ENCODE results near the gene CABP1.

The CABP1 gene

DNA sequence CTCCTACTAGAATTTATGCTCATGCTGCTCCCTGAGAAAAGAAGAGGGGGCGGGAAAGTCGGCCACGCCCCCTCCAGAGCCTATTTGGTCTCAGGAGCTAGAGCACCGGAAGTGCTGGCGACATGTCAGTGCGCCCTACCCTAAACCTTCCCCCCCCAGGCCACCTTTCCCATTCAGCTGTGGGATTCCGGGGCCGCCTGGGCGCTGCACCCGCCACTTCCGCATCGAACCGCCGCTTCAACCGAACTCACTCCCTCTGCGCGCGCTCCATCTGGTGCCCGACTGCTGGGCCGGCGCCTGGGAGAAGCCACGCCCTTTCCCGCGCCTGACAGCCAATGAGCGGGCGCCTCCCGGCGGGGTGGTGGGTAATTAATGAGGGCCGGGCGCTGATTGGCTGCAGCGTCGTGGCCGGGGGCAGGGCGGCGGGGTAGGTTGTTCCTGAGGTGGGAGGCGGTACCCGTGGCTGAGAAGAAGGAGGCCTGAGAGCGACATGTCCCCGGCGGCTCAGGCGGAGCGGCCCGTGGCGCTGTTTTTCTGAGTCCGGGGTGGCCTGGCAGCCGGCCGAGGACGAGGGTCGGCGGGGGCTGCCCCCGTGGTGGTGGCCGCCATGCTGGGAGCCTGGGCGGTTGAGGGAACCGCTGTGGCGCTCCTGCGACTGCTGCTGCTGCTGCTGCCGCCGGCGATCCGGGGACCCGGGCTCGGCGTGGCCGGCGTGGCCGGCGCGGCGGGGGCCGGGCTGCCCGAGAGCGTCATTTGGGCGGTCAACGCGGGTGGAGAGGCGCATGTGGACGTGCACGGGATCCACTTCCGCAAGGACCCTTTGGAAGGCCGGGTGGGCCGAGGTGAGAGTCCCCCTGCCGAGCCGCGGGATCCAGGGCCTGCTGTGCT lies 46.5 kb downstream of the CABP1 start, which contains the start of gene MLEC:
MLEC (plus strand) TSS at position 460 of the 888 bp plus-strand sequence; CDS start at position 608, 148 bp downstream.
- Histone ChIP-seq H3K27ac (ENCODE audit: low read length) (no peak within 1 kb of the TSS), H3K9me3 (ENCODE audit: control insufficient read depth, insufficient read depth, low read length) (no peaks in the 10 kb centered on the region), H3K4me1 (ENCODE audit: control insufficient read depth, insufficient read depth, low read length) (no peaks in the 10 kb centered on the region), H3K4me3 (ENCODE audit: low read length) (peak within 1 kb of the TSS; percentile 95), H3K36me3 (ENCODE audit: control insufficient read depth, insufficient read depth, low read length) (no peaks in the 10 kb centered on the region), H3K27me3 (ENCODE audit: control insufficient read depth, insufficient read depth, low read length) (no peaks in the 10 kb centered on the region)
- no CpG with 5 or more reads among the region's 84 CpGs for WGBS (ENCODE audit: insufficient coverage, insufficient read length)
- peak; percentile 86 for DNase-seq (ENCODE audit: low read depth, low spot score)

DNA sequence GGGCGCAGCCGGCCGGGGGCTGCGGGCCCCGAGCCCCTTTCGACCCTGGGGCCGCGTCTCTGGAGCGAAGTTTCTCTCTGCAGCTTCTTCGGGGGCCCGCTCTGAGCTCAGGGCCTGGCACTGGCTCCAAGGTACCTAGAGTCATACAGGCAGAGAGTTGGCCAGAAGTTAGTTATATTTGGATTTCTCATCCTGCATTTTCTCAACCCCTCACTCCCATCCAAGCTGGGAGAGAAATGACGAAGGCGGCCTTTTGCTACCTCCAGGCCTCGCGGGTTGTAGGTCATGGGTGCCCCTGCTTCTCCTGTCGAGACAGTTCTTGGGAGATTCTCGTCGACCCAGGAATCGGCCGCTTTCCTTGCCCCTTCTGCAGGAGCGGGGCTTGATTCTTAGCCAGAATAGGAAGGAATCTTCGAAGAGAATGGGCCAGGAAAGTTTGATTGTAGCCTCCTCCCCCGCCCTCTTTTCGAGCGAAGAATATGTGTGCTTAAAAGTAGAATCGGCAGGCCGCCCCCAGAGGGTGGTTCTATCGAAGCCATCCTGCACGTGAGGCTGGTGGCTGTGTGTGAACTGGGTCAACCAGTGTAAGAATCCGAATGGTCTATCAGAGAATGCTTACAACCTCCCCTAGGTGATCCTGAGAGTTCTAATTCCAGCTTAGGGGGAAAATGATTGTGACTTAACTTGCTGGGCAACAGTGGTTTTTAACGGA lies 47.3 kb downstream of the CABP1 start:
- DNase-seq (ENCODE audit: low read depth, low spot score) = no peak
- WGBS (ENCODE audit: insufficient coverage, insufficient read length) = no CpG with 5 or more reads among the region's 31 CpGs
- no peaks in the 10 kb centered on the region for H3K36me3 ChIP-seq (ENCODE audit: control insufficient read depth, insufficient read depth, low read length)
- no peaks in the 10 kb centered on the region for H3K9me3 ChIP-seq (ENCODE audit: control insufficient read depth, insufficient read depth, low read length)
- no peaks in the 10 kb centered on the region for H3K27me3 ChIP-seq (ENCODE audit: control insufficient read depth, insufficient read depth, low read length)
- peak overlapping the region; percentile 95 for H3K4me3 ChIP-seq (ENCODE audit: low read length)
- H3K27ac ChIP-seq (ENCODE audit: low read length) = no peak overlapping the region
- peaks cover 1% of the 10 kb centered on the region; the same call in 1 of the 2 replicates for H3K4me1 ChIP-seq (ENCODE audit: control insufficient read depth, insufficient read depth, low read length)

DNA sequence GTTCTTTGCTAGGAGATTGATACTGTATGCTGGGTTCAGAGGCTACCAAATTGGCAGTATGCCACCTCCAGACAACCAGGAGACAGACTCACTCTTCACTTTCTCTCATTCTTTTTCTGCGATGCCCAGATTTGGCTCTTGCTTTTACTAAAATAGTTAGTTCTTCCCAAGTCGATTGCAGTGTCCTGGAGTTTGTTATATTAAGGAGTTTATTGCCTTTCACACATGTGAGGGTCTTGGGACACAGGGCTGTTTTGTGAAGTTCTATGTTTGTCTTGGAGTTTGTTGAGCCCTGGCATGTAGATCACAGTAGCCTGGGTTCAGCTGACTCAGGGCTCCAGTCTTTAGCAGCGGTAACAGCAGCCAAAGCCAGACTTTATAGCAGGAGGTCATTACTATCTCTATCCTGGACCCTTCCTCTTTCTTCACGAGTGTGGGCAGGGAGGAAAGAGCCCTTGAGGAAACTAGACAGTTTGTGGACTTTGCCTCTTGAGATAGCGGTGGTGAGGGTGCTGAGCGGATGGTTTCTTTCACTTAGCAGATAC lies 48.2 kb downstream of the CABP1 start:
- peak overlapping the region; percentile 7; the same call in 1 of the 2 replicates for H3K4me3 ChIP-seq (ENCODE audit: low read length)
- no CpG with 5 or more reads among the region's 6 CpGs for WGBS (ENCODE audit: insufficient coverage, insufficient read length)
- no peaks in the 10 kb centered on the region for H3K36me3 ChIP-seq (ENCODE audit: control insufficient read depth, insufficient read depth, low read length)
- peaks cover 3% of the 10 kb centered on the region for H3K4me1 ChIP-seq (ENCODE audit: control insufficient read depth, insufficient read depth, low read length)
- DNase-seq (ENCODE audit: low read depth, low spot score) = no peak
- H3K9me3 ChIP-seq (ENCODE audit: control insufficient read depth, insufficient read depth, low read length) = no peaks in the 10 kb centered on the region
- H3K27me3 ChIP-seq (ENCODE audit: control insufficient read depth, insufficient read depth, low read length) = no peaks in the 10 kb centered on the region
- no peak overlapping the region for H3K27ac ChIP-seq (ENCODE audit: low read length)

DNA sequence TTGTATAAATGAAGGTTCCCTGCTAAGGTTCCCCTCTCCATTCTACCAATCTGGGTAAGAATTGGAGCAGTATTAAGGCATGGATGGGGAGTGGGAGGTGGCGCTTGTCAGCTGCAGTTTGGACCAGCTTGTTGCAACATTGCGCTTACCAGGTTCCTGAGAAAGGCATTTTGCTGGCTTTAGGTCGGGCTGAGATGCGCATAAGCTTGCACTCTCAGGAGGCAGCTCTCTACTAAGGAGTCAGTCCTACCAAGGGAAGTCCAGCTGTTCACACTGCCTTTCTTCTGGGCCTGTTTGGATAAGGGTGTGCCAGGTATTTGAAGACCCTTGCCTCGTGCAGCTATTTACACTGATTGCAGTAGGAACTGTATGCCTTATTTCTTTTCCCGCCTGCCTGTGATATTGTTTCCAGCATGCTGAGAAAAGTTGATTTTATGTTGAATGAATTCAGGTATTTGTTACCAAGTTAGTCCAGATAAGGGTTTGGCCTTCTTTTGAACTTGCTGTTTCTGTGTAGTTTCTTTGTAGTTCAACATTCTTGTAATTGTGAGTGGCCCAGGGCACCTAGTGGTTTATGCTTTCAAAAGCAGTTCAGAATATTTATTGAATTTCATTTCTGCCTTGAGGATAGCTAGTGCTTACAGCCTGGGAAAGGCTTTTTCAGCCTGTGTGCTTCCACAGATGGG lies 49.1 kb downstream of the CABP1 start:
- H3K9me3 ChIP-seq (ENCODE audit: control insufficient read depth, insufficient read depth, low read length) = no peaks in the 10 kb centered on the region
- DNase-seq (ENCODE audit: low read depth, low spot score) = no peak
- peaks cover 4% of the 10 kb centered on the region; the same call in 1 of the 2 replicates for H3K36me3 ChIP-seq (ENCODE audit: control insufficient read depth, insufficient read depth, low read length)
- H3K4me3 ChIP-seq (ENCODE audit: low read length) = no peak overlapping the region
- no peak overlapping the region for H3K27ac ChIP-seq (ENCODE audit: low read length)
- H3K4me1 ChIP-seq (ENCODE audit: control insufficient read depth, insufficient read depth, low read length) = peaks cover 3% of the 10 kb centered on the region
- H3K27me3 ChIP-seq (ENCODE audit: control insufficient read depth, insufficient read depth, low read length) = no peaks in the 10 kb centered on the region
- WGBS (ENCODE audit: insufficient coverage, insufficient read length) = no CpG with 5 or more reads among the region's 6 CpGs

DNA sequence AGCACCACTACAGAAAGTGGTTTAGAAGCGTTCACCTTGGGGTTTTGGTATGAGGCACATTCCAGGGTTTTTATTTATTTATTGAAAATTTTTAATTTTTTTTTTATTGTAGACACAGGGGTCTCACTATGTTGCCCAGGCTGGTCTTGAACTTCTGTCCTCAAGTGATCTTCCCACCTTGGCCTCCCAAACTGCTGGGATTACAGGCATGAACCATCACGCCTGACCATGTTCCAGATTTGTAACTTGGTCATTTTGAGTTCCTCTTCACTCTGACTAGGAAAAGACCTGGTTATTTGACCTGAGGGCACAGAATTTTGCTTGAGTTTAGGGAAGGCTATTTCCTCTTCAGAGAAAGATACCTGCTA lies 49.6 kb downstream of the CABP1 start:
- no CpG with 5 or more reads among the region's 2 CpGs for WGBS (ENCODE audit: insufficient coverage, insufficient read length)
- Histone ChIP-seq H3K27ac (ENCODE audit: low read length) (no peak overlapping the region), H3K4me3 (ENCODE audit: low read length) (no peak overlapping the region), H3K9me3 (ENCODE audit: control insufficient read depth, insufficient read depth, low read length) (no peaks in the 10 kb centered on the region), H3K4me1 (ENCODE audit: control insufficient read depth, insufficient read depth, low read length) (peaks cover 3% of the 10 kb centered on the region), H3K36me3 (ENCODE audit: control insufficient read depth, insufficient read depth, low read length) (peaks cover 9% of the 10 kb centered on the region; the same call in 1 of the 2 replicates), H3K27me3 (ENCODE audit: control insufficient read depth, insufficient read depth, low read length) (no peaks in the 10 kb centered on the region)
- DNase-seq (ENCODE audit: low read depth, low spot score) = no peak

DNA sequence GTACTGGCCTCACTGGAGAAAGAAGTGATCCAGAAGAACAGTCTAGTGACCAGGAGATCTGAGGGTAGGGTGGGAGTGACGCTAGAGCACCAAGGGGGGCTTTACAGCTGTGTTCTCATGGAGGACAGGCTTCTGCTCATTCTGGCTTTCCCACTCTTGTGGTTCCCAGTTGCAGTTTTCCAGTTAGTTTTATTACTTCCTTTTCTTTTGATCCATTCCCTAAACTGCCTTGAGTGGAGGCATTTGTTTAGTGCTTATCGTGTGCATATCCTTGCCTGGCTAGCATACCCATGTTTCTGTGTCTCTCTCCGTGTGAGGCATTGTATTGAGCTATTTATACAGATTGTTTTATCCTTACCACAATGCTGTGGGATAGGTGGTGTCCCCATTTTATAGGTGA lies 50.6 kb downstream of the CABP1 start:
- Histone ChIP-seq H3K9me3 (ENCODE audit: control insufficient read depth, insufficient read depth, low read length) (no peaks in the 10 kb centered on the region), H3K4me1 (ENCODE audit: control insufficient read depth, insufficient read depth, low read length) (peaks cover 3% of the 10 kb centered on the region), H3K4me3 (ENCODE audit: low read length) (no peak overlapping the region), H3K27ac (ENCODE audit: low read length) (no peak overlapping the region), H3K27me3 (ENCODE audit: control insufficient read depth, insufficient read depth, low read length) (no peaks in the 10 kb centered on the region), H3K36me3 (ENCODE audit: control insufficient read depth, insufficient read depth, low read length) (peaks cover 14% of the 10 kb centered on the region; the same call in 1 of the 2 replicates)
- DNase-seq (ENCODE audit: low read depth, low spot score) = no peak
- no CpG with 5 or more reads among the region's 3 CpGs for WGBS (ENCODE audit: insufficient coverage, insufficient read length)

DNA sequence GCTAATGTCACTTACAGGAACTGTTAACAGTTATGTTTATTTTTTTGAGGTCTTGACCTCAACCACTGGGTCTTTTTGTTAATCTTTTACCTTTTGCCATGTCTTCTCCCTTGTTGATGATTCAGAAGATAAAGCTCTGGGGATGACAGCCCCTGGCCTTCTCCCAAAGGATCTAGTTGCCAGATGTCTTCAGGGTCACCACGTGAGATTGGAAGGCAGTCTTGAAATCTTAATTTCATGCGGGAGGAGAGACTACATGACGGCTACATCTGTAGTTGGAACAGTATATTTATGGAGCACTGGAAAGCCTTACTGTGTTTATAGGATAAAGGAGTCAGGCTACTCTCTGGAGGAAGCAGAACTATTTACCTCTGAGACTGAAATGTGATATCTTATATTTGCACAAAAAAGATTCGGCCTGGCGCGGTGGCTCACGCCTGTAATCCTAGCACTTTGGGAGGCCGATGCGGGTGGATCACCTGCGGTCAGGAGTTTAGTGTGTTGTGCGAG lies 52.2 kb downstream of the CABP1 start:
- WGBS (ENCODE audit: insufficient coverage, insufficient read length) = no CpG with 5 or more reads among the region's 11 CpGs
- Histone ChIP-seq H3K27me3 (ENCODE audit: control insufficient read depth, insufficient read depth, low read length) (no peaks in the 10 kb centered on the region), H3K27ac (ENCODE audit: low read length) (no peak overlapping the region), H3K4me1 (ENCODE audit: control insufficient read depth, insufficient read depth, low read length) (peaks cover 3% of the 10 kb centered on the region), H3K9me3 (ENCODE audit: control insufficient read depth, insufficient read depth, low read length) (no peaks in the 10 kb centered on the region), H3K4me3 (ENCODE audit: low read length) (no peak overlapping the region), H3K36me3 (ENCODE audit: control insufficient read depth, insufficient read depth, low read length) (peaks cover 21% of the 10 kb centered on the region; the same call in 1 of the 2 replicates)
- no peak for DNase-seq (ENCODE audit: low read depth, low spot score)

DNA sequence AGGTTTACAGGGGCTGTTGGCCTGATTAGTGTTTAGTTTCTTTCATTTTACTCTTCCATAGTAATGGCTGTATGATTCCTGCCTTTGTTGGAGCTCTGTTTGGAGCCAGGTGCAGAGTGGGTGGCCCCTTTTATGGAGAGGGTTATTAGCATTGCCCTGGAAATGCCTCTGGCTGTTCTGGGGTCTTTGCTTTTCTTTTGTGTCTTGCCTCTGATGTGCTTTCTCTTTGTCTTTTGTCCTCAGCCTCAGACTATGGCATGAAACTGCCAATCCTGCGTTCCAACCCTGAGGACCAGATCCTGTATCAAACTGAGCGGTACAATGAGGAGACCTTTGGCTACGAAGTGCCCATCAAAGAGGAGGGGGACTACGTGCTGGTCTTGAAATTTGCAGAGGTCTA lies 53.4 kb downstream of the CABP1 start:
- no peak overlapping the region for H3K27ac ChIP-seq (ENCODE audit: low read length)
- no peak for DNase-seq (ENCODE audit: low read depth, low spot score)
- WGBS (ENCODE audit: insufficient coverage, insufficient read length) = no CpG with 5 or more reads among the region's 4 CpGs
- peaks cover 28% of the 10 kb centered on the region for H3K36me3 ChIP-seq (ENCODE audit: control insufficient read depth, insufficient read depth, low read length)
- no peaks in the 10 kb centered on the region for H3K27me3 ChIP-seq (ENCODE audit: control insufficient read depth, insufficient read depth, low read length)
- H3K4me3 ChIP-seq (ENCODE audit: low read length) = no peak overlapping the region
- H3K9me3 ChIP-seq (ENCODE audit: control insufficient read depth, insufficient read depth, low read length) = no peaks in the 10 kb centered on the region
- H3K4me1 ChIP-seq (ENCODE audit: control insufficient read depth, insufficient read depth, low read length) = peaks cover 3% of the 10 kb centered on the region

DNA sequence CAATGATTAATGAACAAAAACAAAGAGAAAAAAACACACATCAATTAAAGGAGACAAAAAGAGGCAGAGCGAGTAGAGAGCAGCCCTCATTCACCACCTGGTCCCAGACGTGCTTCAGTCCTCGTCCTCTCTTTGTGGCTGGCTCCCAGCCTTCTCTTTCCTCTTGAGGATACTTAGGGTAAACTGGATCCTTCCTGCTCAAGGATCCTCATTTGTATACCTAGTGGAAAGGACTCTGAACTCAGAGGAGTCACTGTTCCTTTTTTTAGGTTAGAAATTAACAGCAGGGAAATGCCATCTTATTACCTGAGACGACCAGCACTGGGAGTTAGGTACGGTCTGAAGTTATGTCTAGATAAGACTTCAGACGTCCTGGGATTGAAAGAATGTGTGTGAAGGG lies 56.2 kb downstream of the CABP1 start:
- Histone ChIP-seq H3K27me3 (ENCODE audit: control insufficient read depth, insufficient read depth, low read length) (no peaks in the 10 kb centered on the region), H3K9me3 (ENCODE audit: control insufficient read depth, insufficient read depth, low read length) (no peaks in the 10 kb centered on the region), H3K4me1 (ENCODE audit: control insufficient read depth, insufficient read depth, low read length) (peaks cover 3% of the 10 kb centered on the region), H3K36me3 (ENCODE audit: control insufficient read depth, insufficient read depth, low read length) (peaks cover 43% of the 10 kb centered on the region), H3K4me3 (ENCODE audit: low read length) (no peak overlapping the region), H3K27ac (ENCODE audit: low read length) (no peak overlapping the region)
- 100% methylated on average over 1 of the region's 6 CpGs for WGBS (ENCODE audit: insufficient coverage, insufficient read length)
- DNase-seq (ENCODE audit: low read depth, low spot score) = no peak

DNA sequence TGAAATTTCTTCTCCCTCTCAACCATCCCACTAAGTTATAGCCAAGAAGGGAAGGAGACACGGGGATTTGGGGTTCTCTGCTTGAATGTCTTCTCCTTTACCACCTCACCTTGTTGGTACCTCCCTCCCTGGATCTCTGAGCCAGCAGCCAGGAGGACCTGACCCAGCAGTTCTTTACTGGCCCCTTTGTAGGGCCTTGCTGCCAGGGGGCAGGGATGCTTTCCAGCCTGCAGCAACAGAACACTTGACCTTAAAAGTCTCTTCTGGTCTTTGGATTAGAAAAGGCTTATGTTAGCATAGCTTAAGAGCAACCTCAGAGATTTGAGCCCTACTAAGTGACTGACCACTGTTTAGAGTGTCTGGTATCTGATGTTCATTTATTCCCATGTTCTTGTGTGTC lies 56.9 kb downstream of the CABP1 start:
- Histone ChIP-seq H3K9me3 (ENCODE audit: control insufficient read depth, insufficient read depth, low read length) (no peaks in the 10 kb centered on the region), H3K27me3 (ENCODE audit: control insufficient read depth, insufficient read depth, low read length) (no peaks in the 10 kb centered on the region), H3K27ac (ENCODE audit: low read length) (no peak overlapping the region), H3K4me3 (ENCODE audit: low read length) (no peak overlapping the region), H3K4me1 (ENCODE audit: control insufficient read depth, insufficient read depth, low read length) (peaks cover 3% of the 10 kb centered on the region), H3K36me3 (ENCODE audit: control insufficient read depth, insufficient read depth, low read length) (peaks cover 46% of the 10 kb centered on the region)
- DNase-seq (ENCODE audit: low read depth, low spot score) = no peak
- WGBS (ENCODE audit: insufficient coverage, insufficient read length) = no CpG with 5 or more reads among the region's 1 CpG

Measured in iPS DF 6.9 (cell line).